Glomerular visceral epithelial cell (primary cell): ENCODE results near the gene SLC44A3.
"Not testable (repeated sequence)": the region's sequence is repeated elsewhere in the genome, so short reads cannot be mapped to it uniquely, and the experiment has no call there.

Experiments
- DNase-seq: peaks from one replicate; pipeline ENCODE4 v3.0.0-alpha.2; 2016; ENCODE audit errors: extremely low spot score

SLC44A3 gene

DNA sequence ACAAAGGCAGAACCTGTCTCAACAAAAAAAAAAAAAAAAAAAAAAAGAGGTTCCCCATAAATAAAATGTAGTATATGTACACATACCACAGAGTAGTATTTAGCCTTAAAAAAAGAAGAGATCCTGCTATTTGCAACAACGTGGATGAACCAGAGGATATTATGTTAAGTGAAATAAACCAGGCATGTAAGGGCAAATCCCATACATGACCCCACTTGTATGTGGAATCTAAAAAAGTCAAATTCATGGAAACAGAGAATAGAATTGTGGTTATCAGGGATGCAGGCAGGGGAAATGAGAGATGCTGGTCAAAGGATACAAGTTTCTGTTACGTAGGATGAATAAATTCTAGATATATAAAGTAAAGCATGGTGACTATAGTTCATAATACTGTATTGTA, 16.7 kb downstream of the SLC44A3 start:
- no peak for DNase-seq

DNA sequence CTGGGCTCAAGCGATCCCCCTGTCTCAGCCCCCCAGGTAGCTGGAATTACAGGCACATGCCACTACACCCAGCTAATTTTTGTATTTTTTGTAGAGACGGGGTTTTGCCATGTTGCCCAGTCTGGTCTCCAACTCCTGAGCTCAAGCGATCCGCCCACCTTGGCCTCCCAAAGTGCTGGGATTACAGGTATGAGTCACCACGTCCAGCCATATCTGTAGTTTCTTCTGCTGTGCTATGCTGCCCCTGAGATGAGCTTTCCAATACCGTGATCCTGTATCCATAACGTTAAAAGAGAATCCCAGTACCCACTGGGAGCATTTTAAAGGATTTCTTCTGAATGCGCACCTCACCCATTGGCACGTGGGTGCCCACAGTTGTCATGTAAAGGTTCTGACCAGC, 20.2 kb downstream of the SLC44A3 start:
- not testable (repeated sequence) for DNase-seq

DNA sequence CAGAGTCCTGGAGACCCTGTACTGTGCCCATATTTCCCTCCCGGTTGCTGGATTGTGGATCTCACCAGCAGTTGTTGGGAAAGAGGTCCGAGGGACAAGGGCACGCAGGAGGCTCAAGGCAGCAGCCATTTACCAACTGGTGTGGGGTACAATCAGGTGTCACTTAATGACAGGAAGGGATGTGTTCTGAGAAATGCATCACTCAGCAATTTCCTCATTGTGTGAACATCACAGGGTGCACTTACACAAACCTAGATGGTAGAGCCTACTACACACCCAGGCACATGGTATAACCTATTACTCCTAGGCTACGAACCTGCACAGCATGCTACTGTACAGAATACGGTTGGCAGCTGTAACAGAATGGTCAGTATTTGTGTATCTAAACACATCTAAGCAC, 20.7 kb downstream of the SLC44A3 start:
- no peak for DNase-seq

DNA sequence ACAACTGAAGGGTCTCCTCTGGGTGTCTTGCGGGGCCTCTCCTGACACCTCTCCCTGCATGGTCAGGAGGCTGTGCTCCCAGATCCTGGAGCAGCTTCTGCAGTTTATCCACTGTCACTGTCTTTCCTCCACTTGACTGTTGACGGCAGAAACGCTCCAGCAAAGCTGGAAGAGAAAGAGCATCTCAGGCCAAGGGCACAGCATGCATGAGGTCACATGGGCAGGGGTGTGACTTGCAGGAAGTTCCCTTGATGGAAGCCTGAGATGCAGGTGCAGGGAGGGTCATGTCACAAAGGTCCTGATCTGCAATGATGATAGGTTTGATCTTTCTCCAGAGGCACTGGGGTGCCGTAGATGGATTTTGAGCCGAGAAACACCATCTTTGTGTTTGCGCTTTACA, 23.3 kb downstream of the SLC44A3 start:
- no peak for DNase-seq

DNA sequence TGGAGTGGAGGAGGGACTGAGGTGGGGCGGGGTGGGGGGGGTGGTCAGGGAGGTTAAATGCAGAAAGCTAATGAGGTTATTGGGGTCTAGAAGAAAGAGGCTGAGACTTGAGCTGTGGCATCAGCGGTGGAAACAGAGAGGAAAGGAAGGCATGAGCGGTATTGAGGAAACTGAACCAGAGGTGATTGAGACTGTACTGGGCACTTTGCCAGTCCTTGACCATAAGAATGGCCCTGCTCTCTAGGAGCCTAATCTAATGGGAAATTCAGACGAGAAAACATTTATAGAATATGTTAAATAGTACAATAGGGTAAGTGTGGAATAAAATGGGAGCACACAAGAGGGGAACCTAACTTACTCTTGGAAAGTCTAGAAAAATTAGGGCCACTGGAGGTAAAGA, 23.7 kb downstream of the SLC44A3 start:
- DNase-seq, result no peak

DNA sequence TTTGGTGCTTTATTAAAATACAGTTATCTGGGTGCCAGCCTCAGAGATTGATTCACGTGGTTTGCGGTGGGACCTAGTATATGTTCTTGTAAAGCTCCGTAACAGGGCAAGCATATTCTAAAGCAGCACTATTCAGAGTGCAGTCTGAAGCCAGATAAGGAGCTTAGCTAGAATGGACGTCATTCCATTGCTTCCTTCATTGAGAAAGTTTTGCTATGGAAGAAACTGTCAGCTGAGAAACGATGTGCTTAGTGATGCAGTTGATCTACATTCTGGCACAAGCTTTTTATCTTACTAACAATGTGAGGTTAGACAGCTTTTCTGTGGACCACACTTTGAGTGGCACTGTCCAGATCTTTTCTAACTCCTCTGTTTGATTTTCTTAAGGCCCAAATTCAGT, 26.2 kb downstream of the SLC44A3 start:
- DNase-seq, result no peak

DNA sequence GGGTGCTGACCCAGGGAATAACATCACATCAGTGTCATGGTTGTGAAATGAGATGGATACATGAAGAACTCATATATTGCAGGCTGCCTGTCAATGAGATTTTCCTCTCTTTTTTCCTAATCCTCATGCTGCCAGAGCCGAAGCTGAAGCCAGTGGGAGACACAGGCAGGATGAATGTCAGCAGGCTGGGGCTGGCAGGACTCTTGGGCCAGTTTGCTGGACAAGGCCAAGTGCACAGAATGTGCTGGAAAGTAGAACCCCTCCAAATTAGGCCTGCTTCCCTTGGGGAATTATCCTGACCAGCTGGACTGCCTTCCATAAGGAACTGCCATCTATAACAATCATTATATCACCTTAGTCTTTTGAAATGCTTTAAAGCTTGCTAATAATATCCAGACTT, 31.4 kb downstream of the SLC44A3 start:
- no peak for DNase-seq

DNA sequence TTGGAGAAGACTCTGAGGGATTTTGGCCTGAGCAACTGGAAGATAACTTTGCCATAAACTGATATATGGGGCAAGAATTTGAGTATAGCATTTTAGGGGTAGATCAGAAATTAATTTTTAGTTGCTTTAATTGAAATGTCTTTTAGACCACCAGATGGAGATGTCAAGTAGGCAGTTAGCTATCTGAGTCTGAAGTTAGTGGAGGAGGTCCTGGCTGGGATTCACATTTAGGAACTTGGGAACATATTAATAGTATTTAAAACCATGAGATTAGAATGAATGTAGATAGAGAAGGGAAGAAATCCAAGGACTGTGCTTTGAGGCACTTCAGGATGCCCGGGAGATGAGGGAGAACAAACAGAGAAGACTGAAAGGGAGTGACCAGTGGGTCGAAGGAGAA, 32.6 kb downstream of the SLC44A3 start:
- no peak for DNase-seq

DNA sequence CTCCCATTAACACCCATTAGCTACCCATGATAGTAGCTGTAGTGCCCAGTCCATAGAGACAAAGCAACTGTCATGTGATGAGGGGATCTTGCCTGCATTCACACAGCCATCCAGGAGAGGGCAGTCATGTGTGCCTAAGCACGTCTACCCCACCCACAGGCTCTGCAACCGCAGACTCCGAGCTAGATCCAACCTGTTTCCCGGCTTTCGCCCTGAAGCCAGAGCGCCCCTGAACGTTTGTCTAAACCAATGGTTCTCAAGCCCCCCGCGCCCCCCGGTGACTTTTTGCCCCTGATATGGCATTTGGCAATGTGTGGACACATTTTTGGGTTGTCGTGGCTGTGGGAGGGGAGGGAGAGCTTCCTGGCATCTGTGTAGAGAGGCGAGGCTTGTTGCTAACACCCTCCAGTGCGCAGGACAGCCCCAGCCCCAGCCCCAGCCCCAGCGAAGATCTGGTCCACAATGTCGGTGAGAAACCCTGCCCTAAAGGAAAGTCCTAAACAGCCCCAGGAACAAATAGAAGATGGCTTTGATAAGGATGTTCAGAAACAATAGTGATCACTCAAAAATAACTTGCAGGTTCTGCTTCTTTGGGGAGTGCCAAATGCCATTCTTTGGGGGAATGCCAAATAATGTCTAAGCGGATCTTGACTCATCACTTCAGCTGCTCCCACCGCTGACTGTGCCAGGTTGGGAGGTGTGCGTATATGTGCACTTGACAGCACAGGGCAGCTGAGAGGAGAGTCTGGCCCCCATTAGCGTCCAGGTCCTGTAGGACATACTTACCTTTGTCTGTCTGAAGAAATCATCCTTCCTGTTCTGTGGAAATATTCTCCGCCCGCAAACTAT, 34.5 kb downstream of the SLC44A3 start:
- peak; percentile 93 for DNase-seq

DNA sequence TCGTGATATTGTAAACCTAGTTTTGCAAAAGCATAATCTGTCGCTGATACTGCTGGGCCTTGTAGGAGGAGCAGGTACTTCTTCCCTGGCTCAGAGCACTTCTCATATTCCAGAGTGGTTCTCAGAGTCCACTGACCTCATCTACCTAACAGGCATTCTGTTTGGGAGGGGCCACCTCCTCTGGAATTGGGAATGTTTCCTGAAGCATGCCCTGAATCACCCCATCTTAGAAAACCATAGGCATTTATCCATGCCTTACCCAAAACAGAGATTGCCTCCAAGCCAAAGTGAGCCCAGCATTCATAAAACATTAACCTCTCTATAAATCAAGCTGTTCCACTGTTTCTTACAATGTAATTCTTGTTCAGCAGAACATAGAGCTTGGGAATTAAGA, 35.1 kb downstream of the SLC44A3 start:
- peak; percentile 84 for DNase-seq

DNA sequence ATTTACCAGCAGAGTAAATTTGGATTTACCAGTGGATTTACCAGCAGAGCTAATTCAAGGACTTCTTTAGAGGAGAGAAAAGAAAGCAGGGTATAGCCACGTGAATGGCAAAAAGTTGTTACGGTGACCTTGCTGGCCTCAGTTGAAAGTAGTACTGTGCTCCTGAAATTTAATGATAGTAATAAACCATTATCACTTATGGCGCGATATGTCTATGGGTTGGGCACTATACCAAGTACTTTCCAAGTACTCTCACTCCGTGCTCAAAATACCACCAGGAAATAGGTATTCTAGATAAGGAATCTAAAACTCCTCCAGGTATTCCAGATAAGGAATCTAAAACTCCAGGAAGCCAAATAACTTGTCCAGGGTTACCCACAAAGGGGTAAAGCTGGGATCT, 35.8 kb downstream of the SLC44A3 start:
- DNase-seq, result no peak

DNA sequence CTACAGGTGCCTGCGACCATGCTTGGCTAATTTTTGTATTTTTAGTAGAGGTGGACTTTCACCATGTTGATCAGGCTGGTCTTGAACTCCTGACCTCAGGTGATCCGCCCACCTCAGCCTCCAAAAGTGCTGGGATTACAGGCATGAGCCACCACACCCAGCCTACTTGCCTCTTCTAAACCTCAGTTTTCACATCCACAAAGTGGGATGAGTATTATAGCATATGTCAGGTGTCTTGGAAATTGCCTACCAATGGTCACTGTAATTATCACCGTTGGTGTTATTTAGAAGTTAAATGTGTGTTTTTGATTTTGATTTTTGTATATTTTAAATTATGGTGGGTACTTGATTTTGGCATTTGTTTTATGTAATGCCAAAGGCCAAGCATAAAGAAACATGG, 36.7 kb downstream of the SLC44A3 start:
- no peak for DNase-seq

DNA sequence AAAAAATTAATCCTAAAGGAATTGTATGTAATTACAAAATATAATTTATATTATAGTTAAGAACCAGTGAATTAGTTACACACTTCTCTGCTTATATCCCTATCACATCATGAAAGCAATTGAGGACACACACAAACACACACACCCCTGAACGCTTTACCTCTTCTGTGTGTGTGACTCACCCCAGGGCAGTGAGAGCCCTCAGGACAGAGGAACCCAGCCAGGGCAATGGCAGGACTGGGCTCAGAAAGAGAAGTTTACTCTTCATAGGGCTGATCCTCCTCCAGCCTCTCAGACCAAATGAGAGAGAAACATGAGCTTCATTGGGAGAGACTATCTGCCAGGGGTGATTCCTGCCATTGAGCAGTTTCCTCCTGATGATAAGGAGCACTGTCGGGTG, 38.1 kb downstream of the SLC44A3 start:
- DNase-seq, result peak; percentile 39

DNA sequence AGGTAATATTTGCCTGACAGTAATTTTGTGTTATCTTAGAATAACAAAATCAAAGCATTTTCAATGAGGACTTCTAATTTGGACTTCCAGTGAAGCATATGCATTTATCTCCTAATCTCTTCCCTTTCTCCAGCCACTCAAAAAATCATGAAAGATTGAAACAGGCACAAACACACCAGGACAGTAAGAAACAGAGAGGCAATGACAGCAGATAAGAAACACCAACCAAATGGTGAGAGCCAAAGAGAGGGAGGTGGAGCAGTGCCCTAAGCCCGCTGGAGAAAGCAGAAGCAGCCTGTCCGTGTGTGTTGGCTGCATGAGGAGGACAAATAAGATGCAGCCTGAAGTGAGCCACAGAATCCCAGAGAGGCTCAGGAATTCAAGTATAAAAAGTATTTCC, 39.0 kb downstream of the SLC44A3 start:
- DNase-seq, result no peak

DNA sequence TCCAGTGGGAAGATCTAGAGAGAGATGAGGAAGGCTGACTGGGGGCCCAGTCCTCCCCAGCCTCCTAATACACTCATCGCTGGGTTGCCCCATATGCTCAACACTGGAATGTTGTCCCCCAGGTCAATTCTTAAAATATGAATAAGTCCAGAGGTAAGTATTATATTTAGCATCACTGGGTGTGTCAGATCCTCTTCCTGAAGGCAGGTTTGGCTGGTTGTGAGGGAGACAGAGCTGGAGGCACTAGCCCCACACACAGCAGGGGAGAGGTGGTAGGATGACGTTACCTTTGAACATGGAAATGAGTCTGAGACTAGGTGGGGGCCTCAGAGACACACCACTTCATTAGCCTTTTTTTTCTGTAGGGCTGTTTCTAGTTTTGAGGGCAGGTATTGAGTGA, 42.6 kb downstream of the SLC44A3 start:
- no peak for DNase-seq

DNA sequence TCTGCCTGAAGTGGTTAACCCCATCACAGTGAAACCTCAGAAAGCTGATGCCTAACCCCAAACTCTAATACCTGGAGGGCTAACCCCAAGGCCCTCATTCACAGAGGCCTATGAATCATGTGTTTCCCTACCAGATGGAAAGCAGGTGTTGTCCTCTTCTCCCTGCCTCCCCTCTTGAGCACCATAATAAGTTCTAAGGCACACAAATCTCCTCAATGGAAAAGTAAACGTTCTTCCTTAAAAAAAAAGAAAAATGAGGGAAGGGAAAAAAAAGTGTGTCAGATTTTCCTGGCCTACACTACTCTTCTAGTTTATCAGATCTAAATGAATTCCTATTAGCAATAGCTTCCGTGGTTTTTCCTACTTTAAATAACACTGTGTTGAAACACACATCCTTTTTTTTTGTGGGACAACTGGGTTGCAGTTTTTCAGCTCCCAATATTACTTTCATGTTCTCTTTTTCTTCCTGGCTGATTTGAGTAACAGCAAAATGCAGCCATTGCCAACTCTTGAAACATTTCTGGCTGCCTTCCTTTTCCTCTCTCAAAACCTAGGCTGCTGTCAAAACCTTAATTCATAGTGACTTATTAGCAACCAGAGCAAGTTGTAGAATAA, 43.2 kb downstream of the SLC44A3 start:
- DNase-seq, result no peak

DNA sequence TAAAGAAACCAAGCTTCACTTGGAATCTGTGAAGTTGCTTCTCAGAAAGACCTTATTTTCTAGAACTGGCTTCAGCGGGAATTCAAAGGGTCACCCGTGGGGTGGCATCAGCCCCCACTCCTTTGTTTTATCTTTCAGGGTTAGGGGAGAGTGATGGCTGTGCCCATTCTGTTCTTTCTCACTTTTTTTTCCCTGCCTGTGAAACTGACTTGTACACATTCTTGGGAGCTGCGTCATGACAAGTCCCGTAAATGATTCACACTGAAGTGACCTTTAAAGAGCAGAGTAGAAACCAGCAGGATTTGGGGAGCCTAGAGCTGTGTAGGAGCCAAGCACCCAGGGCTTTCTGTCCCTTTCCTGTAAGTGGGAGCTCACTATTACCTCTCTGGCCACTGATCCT, 43.8 kb downstream of the SLC44A3 start:
- DNase-seq, result peak; percentile 74

DNA sequence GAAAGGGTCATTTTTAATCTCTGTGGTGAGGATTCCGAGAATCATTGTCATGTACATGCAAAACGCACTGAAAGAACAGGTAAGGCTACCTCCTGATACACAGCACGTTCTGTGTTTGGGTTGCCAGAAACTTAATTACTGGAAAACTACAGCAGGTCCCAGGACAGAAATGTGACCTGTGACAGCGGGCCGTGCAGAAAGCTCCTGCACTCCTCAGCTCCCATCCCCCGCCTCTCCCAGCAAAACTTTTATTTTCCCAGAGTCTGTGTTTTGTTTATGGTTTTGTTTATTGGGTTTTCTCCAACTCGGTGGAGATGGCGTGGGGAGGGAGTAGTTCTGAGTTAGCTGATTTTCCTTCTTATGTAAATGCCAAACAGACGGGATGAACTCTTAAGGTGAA, 44.7 kb downstream of the SLC44A3 start:
- no peak for DNase-seq

DNA sequence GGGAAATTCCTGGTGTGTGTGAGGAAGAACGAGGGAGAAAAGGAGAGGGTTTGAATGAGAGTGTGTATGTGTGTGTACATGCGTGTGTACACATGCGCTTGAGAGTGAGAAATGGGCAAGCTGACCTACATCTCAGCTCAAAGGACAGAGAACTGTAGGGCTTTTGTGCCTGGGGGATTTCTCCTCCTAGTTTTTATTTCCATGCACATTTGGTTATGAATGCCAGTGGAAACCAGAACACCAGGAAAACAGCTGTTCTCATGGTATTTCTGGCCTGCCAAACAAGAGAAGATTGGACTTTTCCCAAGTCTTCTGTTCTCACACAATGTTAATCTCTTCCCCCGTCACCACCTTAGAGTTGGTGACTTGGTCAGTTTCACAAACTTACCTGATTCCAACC, 45.2 kb downstream of the SLC44A3 start:
- DNase-seq, result no peak

DNA sequence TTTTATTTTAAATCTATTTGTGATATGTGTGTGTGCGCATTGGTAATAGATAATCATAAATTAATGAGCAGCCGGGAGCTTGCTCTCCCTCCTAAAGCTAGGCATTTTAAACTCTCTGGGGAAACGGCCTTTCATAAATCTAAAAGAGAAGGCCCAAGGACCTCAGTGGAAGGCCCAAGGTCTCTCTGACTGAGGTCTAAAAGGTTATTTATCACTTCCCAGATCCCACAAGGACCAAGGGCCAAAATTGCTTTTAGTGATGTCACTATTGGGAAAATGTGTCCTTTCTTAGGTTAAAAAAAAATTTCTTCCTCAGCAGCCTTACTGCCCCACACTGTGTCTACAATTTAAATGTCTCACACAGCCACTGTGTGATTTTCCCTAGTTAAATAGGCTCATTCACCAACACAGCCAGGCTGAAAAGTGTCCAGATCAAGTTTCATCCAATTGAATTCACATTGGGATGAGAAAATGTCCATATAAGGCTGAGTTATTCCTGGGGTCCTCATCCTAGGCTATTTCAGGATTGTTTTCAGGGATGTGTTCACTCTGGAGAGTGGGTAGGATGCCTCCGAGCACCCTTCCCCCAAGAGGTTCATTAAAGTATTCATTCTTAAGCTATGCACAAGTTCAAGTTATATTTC, 46.1 kb downstream of the SLC44A3 start:
- DNase-seq, result no peak

DNA sequence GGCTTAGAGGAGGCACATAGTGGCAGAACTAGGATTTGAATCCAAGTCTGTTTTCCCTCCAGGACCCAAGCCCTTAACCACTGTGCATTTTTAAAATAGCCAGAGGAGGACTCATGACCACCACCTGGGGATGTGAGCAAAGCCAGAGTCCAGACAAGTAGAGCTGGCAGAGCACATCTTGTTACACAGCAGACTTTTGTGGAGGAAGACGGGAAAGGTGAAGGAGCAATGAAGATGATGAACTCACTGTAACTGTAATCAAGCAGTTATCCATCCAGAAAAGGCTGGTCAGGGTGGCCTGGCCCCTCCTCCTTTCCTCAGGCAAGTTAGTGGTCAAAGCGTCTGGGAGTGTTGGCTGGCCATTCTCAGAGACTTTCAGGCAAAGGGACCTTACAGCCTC, 50.9 kb downstream of the SLC44A3 start:
- peak; percentile 42 for DNase-seq

DNA sequence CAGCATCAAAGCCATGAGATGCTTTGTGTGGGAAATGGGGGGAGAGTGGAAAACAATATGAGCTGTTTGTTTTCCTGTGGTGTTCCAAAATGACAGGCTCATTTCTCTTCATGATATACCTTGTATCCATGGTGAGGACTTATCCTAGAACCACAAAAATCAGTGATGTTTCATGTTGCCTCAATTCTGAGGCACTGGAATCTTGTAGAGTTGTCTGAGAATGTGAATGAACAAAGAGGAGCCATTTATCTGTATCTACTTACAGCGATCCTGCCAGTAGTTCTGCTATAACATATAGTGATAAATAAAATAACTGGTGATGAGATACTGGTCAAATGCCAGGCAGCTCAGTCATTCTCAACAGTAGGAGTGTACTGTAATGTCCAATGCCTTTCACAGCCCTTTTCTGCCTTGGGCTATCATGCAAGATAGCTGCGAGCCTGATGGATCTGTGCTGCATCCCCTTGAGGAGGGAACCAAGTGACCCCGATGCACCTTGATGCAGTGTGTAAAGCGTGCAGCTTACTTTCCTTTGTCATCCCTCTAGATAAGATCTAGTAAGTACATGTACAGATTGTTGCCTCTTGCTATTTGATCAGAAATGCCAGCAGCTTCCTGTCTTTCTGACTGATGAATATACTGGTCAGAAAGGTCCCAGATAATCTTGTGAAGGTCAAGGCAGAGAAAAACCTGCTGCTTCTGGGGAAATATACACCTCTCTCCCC, 52.8 kb downstream of the SLC44A3 start:
- DNase-seq, result no peak
